HG03354 (cell line): ENCODE results near the gene LYVE1.
"Not testable (repeated sequence)": the region's sequence is repeated elsewhere in the genome, so short reads cannot be mapped to it uniquely, and the experiment has no call there.

Experiments used
- ATAC-seq: cut with Tn5 transposase; IDR thresholded peaks from one replicate; pipeline ENCODE4 v1.9.1; 2021; ENCODE audit warnings: mild to moderate bottlenecking; ENCODE audit not compliant: unreplicated experiment, poor library complexity, severe bottlenecking

LYVE1 gene

DNA sequence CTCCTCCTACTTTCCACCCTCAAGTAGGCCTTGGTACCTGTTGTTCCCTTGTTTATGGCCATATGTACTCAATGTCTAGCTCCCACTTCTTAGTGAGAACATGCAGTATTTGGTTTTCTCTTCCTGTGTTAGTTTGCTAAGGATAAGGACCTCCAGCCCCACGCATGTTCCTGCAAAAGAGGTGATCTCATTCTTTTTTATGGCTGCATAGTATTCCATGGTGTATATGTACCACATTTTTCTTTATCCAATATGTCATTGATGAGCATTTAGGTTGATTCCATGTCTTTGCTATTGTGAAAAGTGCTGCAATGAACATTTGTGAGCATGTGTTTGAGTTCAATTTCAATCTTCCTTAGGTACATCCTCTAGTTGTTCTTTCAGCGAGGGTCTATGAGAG lies 27.4 kb upstream of the LYVE1 start:
- not testable (repeated sequence) for ATAC-seq

DNA sequence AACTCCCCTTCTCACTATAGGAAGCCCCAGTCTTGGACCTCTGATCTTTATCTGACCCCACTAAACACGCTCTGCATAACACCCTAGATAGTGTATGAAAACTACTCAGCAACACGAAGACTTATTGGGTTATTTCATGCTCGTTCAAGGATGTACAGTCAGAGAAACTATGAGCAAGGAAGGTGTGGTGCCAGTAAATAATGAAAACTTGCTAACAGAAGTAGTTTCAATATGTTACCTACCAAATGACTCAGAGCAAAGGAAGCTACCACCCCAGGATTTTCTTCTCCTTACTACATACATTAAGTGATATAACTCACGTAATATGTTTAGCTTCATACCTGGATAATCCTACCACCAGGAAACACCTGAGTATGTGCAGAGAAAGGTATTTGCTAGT lies 25.9 kb upstream of the LYVE1 start:
- no peak for ATAC-seq

DNA sequence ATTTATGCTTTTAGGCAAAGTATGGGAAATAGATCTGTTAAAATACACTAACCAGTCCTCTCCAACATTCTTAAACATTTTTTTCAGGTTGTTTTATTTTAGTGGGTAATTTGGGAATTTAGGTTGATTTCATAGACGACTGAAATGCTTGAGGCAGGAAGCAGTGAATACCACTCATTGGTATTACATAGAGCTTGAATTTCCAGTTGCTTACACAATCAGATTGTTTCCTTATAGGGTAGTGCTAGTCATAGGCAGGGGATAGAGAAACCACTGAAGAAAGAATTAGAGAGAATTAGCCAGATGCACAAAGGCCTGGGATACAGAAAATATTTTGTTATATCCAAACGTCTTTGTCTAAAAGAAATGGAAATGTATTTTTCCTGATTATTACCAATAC lies 23.9 kb upstream of the LYVE1 start:
- ATAC-seq = no peak

DNA sequence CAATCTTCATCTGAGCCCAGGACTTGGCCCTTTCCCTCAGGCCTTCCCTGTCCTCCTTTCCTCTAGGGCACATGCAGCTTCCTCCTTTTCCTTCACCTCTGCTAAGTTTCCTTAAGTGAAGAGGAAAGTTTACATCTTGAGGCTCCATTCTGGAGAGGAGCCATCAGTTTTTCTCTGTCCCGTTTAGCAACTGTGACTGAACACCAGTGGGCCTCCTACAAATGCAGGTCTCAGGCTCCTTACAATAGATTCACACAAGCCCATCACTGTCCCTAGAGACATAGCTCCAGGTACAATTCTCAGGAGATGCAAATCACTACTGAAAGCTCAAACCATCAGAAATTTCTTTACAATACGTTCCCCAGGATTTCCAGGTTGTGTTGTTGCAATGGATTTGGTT lies 23.3 kb upstream of the LYVE1 start:
- no peak for ATAC-seq

DNA sequence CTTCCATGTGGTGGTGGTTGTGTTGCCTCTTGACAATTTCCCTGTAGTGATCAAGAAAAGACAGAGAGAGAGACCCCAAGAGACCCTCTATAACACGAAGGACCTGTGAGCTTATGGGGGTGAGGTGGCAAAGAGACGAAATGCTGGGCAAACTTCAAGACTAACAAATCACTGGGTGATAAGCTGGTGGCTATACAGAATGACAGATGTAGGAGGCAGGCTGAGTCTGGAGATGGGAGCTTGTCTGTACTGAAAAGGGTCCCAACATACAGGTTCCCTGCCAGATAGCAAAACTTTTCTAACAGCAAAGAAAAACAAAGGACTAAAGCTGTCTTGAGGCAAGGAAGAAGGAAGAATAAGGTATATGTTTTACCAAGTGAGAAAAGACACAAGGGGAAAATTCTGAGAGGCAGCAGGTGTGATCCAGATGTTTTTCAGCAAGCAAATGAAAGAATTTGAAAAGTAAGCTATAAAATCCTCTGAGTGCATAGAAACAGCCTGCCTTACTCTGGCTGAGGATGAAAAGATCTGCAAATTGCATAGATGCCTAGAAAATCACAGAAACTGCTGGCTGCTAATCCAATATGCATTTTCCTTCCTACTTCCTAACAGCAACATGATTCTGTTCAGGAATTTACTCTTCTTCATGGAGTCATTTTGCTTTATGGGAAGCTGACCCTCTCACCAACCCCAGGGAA lies 21.9 kb upstream of the LYVE1 start:
- no peak for ATAC-seq

DNA sequence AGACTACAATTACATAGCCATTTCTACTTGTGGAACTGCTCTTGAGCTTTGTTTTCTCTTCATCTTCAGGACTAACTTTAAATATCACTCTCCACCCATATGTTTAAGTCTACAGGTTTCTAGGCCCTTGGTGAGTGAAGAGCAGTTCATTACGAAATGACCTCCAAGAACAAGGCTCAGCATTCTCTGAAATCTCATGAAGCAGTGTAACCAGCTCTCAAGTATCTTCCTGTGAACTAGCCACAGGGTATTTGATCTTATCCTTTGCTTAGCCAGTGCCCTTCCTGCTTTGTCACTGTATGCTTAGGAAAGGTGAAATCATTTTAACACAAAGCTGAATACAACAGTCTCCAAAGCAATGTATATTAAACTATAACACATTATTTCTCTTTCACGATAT lies 20.4 kb upstream of the LYVE1 start:
- ATAC-seq = no peak

DNA sequence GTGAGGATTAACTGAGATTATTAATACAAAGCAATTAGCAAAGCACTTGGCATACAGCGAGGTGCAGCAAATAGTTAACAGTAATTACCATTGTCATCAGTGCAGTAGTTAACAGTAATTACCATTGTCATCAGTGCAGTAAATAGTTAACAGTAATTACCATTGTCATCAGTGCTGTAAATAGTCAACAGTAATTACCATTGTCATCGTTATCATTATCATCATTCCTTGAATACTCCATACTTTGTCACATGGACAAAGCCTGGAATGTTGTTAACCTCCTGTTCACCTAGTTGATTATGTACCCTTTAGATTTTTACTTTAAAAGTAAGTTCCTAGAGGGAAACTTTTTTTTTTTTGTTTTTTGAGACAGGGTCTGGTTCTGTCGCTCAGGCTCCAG lies 19.5 kb upstream of the LYVE1 start:
- no peak for ATAC-seq

DNA sequence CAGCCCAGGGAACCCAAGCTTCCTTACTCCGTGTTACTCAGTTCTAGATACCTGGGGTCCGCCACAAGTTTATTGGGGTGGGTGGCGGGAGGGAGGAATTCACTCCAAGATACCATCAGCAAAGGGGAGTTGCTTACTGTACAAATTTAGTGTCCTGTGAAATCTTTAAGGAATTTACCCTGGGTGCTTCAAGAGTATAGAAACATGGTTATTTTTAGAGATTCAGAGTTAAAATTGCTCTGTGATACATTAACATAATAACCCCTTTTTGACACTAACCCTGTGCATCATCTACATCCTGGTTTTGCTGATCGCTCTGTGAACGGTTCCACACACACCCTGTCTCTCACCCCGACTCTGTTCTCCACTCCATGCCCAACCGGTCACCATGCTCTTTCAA lies 18.9 kb upstream of the LYVE1 start:
- ATAC-seq = no peak

DNA sequence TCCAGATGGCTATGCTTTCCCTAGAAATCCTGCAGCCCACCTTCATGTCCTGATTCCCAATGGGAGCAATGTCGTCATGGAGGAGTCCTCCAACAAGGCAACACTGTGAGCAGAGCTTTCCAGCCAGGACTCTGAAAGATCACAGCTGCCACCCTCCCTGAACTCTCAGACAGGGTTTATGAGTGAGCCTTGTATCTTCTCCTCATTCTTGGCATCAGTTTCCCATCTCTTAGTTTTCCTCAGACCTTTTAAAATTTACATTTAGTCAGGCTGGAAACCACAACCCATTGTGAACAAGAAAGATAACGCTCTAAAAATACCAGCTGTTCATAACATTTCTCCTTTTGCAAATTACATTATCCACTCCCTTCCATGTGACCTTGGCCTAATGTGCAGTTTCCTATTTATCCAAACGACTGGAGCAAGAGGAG lies 15.6 kb upstream of the LYVE1 start:
- ATAC-seq = no peak

DNA sequence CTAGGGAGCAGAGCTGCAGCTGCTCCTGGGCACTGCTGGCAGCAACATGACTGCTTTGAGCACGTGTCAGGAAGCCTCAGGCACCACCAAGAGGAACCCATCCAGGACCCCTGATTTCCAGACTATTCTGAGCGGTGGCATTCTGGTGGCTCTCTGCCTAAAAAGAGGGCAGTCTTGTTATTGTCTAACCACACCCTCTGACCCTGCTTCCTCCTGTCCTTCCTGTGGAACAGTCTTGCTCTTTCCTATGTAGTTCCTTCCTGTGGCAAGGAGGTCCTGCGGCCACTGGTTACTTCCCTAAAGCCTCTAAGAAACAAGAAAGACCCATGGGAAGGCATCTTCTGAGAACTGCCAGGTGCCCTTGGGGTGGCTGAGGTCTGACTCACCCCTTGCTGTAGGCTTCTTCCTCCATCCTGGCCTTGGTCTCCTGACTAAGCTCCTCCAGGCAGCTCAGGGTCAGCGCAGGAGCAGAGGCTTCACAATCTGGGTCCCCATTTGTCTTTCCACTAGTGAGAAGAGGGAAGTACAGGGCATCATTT lies 13.1 kb upstream of the LYVE1 start:
- ATAC-seq = no peak

DNA sequence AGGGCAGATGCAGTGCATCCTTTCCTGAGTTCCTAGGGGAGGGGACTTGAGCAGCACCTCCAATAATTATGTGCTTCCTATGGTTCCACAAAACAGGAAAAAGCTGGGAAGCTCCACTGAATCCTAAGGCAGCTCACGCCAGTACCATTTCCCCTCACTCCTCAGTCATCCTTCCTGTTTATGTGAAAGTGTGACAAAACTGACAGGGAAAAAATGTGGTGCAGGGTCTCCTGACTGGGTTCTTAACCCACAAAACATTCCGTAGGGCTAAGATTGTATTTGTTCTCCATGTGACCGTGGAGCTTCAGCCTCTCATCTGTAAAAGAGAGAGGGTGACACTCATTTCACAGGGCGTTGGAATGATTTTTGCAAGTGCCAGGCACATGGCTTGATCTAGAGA lies 12.2 kb upstream of the LYVE1 start:
- ATAC-seq = no peak

DNA sequence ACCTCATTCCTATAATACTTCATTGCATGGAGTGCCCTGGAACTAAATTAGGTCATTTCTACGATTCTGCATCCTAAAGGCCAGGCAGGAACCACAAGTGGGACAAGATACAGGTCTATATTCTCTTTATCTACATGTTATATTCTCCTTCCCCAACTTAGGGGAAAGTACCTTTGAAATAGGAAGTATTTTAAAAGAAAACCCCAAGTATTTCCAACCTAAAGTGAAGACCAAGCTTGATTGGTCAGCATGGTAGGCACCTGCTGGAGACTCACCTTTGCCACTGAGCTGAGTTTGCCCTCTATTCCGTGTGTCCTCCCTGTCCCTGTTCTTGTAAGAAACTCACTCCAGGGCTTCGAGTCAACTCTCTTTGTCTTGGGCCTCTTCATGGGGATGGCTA lies 11.2 kb upstream of the LYVE1 start:
- ATAC-seq = no peak

DNA sequence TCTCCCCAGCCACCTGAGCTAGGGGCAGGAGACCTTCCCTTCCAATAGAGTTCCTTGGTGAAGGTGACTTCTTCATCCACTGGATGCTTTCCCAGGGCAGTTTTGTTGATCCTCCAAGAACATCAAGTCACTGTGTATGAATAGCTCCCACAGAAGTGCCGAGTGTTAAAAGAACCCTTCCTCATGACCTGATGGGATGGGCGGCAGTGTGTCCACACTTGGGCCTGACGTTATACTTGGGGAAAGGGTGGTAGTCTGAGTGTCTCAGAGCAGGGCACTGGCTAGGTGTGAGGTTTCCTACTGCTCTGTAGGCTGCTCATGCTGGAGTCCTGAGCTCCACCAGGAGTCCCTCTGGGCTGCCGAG lies 7.6 kb upstream of the LYVE1 start:
- no peak for ATAC-seq

DNA sequence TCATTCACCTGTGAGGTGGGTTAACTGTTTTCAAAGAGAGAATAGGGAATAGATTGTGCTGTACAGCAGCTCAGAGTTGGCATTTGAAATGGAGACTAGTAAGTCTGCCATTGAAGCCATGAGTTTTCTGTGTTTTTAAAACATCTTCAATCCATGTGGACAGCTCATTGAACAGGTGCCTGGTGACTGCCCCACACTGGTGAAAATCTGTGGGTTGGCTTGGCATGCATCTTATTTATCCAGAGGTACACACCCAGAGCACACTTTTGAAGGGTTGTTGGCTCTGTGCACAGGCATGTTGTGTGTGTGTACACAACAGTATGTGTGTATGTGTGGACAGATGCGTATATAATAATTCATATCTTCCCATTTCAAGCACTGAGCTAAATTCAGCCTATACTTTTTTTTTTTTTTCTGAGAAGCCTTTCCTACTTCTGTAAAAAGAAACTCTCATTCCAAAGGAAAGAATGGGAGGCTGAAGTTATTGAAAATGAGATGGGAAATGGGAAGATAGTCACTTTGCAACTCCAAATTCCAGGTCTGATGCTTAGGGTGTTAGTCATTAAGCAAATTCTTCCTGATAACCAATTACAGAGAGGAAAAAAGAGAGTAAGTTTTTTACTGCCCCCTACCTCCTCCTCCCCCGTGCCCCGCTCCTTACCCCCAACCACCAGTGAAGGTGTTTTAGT lies 7.0 kb upstream of the LYVE1 start:
- no peak for ATAC-seq

DNA sequence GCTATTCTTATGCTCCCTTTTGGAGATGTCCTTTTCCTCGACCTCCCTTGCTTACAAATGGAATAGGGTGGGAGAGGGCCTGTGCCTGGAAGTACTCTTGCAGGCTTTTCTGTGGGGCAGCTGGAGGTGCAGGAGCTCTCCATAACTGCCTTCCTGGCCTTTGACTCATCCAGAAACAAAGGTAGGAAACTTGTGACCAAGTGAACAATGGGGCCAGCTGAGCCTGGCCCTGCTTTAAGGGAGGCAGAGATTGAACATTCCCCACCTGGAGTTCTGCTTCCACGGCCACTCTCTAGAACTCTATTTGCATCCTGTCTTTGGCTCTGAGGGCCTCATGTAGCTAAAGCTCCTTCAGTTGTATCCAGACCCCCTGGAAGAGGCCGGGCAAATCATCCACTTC lies 5.1 kb upstream of the LYVE1 start:
- ATAC-seq = no peak

DNA sequence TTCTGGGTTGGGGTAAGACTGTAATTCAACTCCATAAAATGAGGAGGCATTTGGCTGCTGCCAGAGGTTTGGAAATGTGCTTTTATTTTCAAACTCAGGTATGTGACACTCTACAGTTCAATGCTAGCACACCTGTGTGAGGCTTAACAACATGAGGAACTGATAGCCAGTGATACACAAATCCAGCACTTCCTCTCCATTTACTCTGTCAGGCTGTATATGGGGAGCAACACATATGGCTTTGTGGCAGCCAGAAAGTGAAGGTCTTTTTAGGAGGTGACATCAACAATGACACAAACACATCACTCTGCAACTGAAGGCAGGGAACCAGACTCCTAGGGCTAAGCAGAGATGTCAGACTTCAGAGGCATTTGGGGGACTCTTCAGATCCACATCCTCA lies 4.6 kb upstream of the LYVE1 start:
- ATAC-seq = no peak

DNA sequence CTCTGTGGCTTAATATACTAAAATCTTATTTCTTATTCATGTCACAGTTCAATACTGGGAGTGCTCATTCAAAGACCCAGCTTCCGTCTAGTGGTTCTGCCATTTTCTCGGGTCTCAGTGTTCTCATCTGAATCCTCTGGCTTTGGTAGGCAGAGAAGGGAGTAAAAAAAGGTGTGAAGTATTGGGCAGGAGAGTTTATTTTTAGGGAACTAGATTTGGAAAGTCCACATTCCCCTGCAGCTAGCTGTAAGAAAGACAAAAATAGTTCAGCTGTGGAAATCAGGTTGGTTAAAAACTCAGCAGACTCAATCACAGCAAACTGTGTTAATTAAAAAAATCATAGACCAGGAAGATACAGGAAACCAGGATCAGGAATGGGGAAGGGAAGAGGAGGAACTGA lies 4.1 kb upstream of the LYVE1 start:
- no peak for ATAC-seq

DNA sequence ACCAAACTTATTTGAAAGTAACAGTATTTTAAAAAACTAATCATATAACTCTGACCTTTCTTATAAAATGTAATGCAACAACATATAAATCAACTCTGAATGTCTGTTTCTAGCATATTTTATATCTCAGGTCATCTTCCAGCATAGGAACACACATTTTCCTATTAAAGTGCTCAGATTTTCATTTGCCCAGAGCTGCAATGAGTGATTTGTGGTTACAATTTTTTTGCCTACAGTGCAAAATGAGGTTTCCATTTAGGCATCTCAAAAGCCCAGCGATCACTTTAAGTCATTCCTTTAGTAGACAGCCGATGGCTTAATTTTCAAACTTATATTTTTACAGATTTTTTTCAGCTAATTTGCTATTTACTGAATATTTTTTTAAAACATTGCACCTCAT lies 1.0 kb downstream of the LYVE1 start:
- no peak for ATAC-seq

DNA sequence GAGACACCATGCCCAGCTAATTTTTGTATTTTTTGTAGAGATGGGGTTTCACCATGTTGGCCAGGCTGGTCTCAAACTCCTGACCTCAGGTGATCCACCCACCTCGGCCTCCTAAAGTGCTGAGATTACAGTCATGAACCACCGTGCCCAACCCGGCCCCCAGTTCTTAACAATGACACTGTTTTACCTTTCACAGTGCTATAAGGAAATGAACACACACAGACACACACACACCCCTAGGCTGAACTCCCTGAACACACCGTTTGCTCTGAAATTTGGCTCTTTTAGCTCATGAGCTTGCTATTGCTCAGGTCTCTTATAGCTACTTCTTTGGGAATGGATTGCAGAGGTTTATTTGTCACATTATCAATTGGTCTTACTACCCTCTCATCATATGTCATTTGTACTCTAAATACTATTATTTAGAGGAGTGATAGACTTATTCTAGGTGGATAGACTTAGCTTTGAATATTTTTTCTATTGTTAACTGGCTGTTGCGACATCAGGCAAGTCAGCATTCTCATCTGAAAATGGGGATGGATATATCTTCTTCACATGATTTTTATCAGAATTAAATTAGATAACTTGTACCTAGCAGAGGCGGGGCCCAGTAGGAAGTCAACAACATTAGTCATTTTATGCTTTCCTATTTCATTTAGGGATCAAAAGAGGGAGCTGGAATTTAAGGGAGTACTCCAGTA lies 2.1 kb downstream of the LYVE1 start:
- no peak for ATAC-seq

DNA sequence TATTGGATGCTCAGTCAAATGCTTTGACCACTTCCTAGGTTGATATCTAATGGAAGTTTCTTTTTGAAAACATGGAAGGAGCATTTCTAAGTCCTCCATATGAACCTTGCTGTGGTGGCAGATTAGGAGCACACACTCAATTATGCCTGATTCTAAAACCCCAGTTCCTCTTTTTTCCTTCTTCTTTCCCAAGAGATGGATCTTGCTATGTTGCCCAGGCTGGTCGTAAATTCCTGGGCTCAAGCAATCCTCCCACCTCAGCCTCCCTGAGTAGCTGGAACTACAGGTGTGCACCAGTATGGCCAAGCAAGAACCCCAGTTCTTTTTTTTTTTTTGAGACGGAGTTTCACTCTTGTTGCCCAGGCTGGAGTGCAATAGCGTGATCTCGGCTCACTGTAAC lies 3.0 kb downstream of the LYVE1 start:
- no peak for ATAC-seq

DNA sequence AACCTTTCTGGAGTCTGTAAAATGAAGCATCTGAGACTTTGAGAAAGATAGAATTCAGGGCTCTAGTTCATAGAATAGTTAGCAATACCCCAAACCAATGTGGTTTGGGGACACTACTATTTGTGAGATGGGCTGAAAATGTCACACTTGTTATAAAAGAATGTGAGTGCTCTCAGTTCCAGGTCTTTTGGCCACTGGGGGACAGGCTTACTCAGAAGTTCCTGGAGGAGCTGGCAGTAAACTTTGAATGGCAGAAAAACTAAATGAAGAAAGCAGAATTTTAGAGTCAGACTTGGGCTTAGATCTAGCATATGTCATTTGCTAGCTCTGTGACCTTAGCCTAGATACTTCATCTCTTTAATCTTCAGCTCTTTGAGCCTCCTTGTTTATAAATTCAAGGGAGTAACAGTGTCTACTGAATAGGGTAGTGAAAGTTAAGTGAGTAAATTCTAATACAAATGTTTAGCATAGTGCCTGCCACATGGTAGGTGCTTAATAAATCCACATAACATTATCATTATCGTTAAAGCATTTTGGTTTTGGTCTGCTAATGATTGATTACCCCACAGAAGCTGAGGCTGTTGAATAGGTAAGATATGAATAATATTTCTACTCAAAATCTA lies 3.7 kb downstream of the LYVE1 start:
- ATAC-seq = no peak
